HG03103 (cell line): ENCODE results near the gene ZNF330.

Experiments
- ATAC-seq: cut with Tn5 transposase; IDR thresholded peaks from one replicate; pipeline ENCODE4 v1.9.1; 2021; ENCODE audit warnings: low read depth; ENCODE audit not compliant: unreplicated experiment

ZNF330 gene

GRCh38 chr4:141229408-141230101, 8.9 kb downstream of the ZNF330 start:
- ATAC-seq = peak; percentile 65

- no peak for ATAC-seq
Observed at GRCh38 chr4:141233673-141234072, 13.0 kb downstream of the ZNF330 start.

GRCh38 chr4:141238186-141238585, 17.5 kb downstream of the ZNF330 start:
- ATAC-seq = no peak

- ATAC-seq = no peak
Observed at GRCh38 chr4:141240259-141240658, 19.6 kb downstream of the ZNF330 start.

- no peak for ATAC-seq
Observed at GRCh38 chr4:141240671-141241070, 20.0 kb downstream of the ZNF330 start.

GRCh38 chr4:141241986-141242385, 21.3 kb downstream of the ZNF330 start:
- ATAC-seq = no peak

- ATAC-seq = no peak
Observed at GRCh38 chr4:141244419-141244818, 23.7 kb downstream of the ZNF330 start.

- ATAC-seq = no peak
Observed at GRCh38 chr4:141246243-141246642, 25.5 kb downstream of the ZNF330 start.

GRCh38 chr4:141246683-141247429, 26.2 kb downstream of the ZNF330 start:
- no peak for ATAC-seq

- ATAC-seq = no peak
Observed at GRCh38 chr4:141247430-141247780, 26.7 kb downstream of the ZNF330 start.

GRCh38 chr4:141248029-141248428, 27.3 kb downstream of the ZNF330 start:
- ATAC-seq = no peak

GRCh38 chr4:141248486-141248885, 27.8 kb downstream of the ZNF330 start:
- no peak for ATAC-seq

- peak; percentile 43 for ATAC-seq
Observed at GRCh38 chr4:141254326-141254725, 33.6 kb downstream of the ZNF330 start.

- no peak for ATAC-seq
Observed at GRCh38 chr4:141255016-141255415, 34.3 kb downstream of the ZNF330 start.

GRCh38 chr4:141258558-141258957, 37.9 kb downstream of the ZNF330 start:
- ATAC-seq = no peak

GRCh38 chr4:141275834-141276233, 55.1 kb downstream of the ZNF330 start:
- no peak for ATAC-seq

- ATAC-seq = no peak
Observed at GRCh38 chr4:141283152-141283551, 62.5 kb downstream of the ZNF330 start.

- no peak for ATAC-seq
Observed at GRCh38 chr4:141283563-141283962, 62.9 kb downstream of the ZNF330 start.
